M059J (cell line): Measurements from ENCODE around the gene MYLK2. TPM values are rescaled to one million over a fixed set of nuclear protein-coding genes. Genes with fewer than 3 reads are reported as not detected.
A peak's percentile ranks its signal among the peaks of the same experiment; 100 is the strongest.

Experiments used
- DNase-seq: peaks from one replicate; pipeline ENCODE4 v3.0.0-alpha.2; 2012; ENCODE audit warnings: low read depth
- total RNA-seq: library from RNA; depleted of rRNA; stranded (reverse); fragments of >200 nt; shearing (Covaris generic); gene quantifications from 2 replicates; pipeline ENCODE4 v1.2.3, GENCODE V29; 2014

Gene MYLK2
- total RNA-seq, 1 experiment from 2014 or later, result 0.44 TPM

GRCh38 chr20:31856516-31856915, 37.4 kb downstream of the MYLK2 start:
- DNase-seq, result no peak

GRCh38 chr20:31857861-31858759, 39.0 kb downstream of the MYLK2 start:
- DNase-seq, result no peak

GRCh38 chr20:31858760-31859083, 39.6 kb downstream of the MYLK2 start:
- peak; percentile 40 for DNase-seq

- DNase-seq, result no peak
Measured at GRCh38 chr20:31859266-31859997, 40.3 kb downstream of the MYLK2 start.

GRCh38 chr20:31859998-31860380, 40.8 kb downstream of the MYLK2 start:
- DNase-seq, result no peak

- DNase-seq, result peak; percentile 67
Measured at GRCh38 chr20:31860390-31861134, 41.4 kb downstream of the MYLK2 start.

GRCh38 chr20:31861135-31861384, 41.9 kb downstream of the MYLK2 start:
- no peak for DNase-seq

GRCh38 chr20:31861385-31862156, 42.4 kb downstream of the MYLK2 start:
- peak; percentile 46 for DNase-seq

GRCh38 chr20:31862157-31862470, 43.0 kb downstream of the MYLK2 start:
- DNase-seq, result no peak

- no peak for DNase-seq
Measured at GRCh38 chr20:31862506-31862905, 43.4 kb downstream of the MYLK2 start.

GRCh38 chr20:31863296-31864085, 44.3 kb downstream of the MYLK2 start:
- no peak for DNase-seq

GRCh38 chr20:31864521-31865400, 45.6 kb downstream of the MYLK2 start:
- DNase-seq, result no peak

GRCh38 chr20:31866221-31866620, 47.1 kb downstream of the MYLK2 start:
- no peak for DNase-seq

- DNase-seq, result no peak
Measured at GRCh38 chr20:31868853-31869672, 49.9 kb downstream of the MYLK2 start.

GRCh38 chr20:31869673-31869941, 50.5 kb downstream of the MYLK2 start:
- no peak for DNase-seq

- no peak for DNase-seq
Measured at GRCh38 chr20:31869942-31870725, 51.0 kb downstream of the MYLK2 start, which contains the start of the genes DUSP15 and TTLL9. Gene DUSP15 (minus strand): TSS chr20:31870527. CDS start chr20:31870337, 190 bp downstream. Gene TTLL9 (plus strand): TSS chr20:31870634. CDS start chr20:31871127, 493 bp downstream.

- no peak for DNase-seq
Measured at GRCh38 chr20:31870726-31871617, 51.8 kb downstream of the MYLK2 start.

- no peak for DNase-seq
Measured at GRCh38 chr20:31871618-31871954, 52.4 kb downstream of the MYLK2 start.
